ENCODE measurements around the gene LOC101059915.

The LOC101059915 gene

DNA sequence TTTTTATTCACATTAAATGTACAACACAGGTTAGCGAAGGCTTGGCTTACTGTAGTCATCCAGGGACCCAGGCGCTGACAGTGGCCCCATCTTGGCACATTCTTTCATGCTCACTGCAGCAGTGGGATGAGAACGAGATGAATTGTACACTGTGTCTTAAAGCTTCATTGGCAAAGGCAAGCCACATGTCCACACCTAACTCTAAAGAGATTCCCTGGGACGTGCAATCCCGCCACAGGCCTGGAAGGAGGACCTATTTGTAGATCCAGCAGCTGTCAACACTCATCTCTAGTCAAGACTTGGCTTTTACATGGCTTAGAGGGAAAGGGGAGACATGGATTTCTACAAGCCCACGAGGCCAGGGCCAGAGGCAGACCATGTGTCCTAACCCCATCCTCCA, 33.0 kb upstream of the LOC101059915 start:
- TF ChIP-seq CTCF (IDR thresholded peaks at IDR 0.05), result no peak

DNA sequence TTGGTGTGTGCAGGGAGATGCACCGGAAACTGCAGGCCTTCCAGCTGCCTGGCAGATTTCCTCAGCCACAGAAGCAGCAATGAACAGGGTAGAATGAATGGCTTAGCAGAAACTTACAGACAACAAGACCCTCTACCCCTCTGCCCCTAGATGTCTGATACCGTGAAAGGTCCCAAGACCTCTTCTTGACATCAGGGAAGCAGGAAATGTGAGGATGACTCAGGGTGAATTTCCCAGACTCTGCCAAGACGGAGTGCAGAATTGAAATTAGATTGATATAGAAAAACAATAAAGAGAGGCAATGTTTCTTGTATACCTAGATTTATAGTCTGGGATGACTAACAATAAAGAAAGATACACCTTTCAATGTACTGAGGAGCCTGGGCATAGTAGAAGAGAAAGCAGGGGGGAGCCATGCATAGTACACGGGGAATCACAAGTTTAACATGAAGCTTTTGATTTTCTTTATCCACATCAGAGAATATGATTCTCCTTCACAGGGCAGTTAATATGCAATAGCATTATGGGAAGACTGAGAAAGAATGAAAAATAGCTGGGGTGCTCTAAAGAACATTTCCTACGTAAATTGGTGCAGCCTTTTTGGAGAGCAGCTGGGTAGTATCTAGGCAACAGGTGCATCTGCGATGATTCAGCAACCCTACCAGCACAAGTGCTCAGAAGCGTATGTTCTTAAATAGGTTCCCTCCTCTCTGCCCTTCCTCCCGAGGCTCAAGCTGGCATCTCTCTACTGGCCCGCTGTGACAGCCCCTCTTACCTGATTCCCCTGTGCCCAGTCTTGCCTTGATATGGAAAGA, 30.7 kb upstream of the LOC101059915 start:
- Histone ChIP-seq H3K27me3 (no peaks in the 10 kb centered on the region), H3K4me1 (no peaks in the 10 kb centered on the region), H3K36me3 (no peaks in the 10 kb centered on the region), H3K9me3 (no peaks in the 10 kb centered on the region), H3K4me3 (no peak overlapping the region), H3K9ac (ENCODE audit: low read depth in 2 of 2, low read length in 2 of 2) (no peak overlapping the region), H3K27ac (no peak overlapping the region)
- intact Hi-C loops (cut with DNase I), result no loop called here
- no peak for TF ChIP-seq CTCF (IDR thresholded peaks at IDR 0.05)
- no peak for DNase-seq

More for the DNA sequence above, 33.0 kb upstream of the LOC101059915 start:
- H3K4me3 ChIP-seq, result no peak overlapping the region
- H3K27me3 ChIP-seq, result no peaks in the 10 kb centered on the region
- no peak overlapping the region for H3K9ac ChIP-seq (ENCODE audit: low read depth in 2 of 2, low read length in 2 of 2)
- H3K4me1 ChIP-seq, result no peaks in the 10 kb centered on the region
- intact Hi-C loops (cut with DNase I), result no loop called here
- H3K9me3 ChIP-seq, result no peaks in the 10 kb centered on the region
- no peak overlapping the region for H3K27ac ChIP-seq
- no peak for DNase-seq
- H3K36me3 ChIP-seq, result no peaks in the 10 kb centered on the region

- Histone ChIP-seq H3K4me3 (no peak overlapping the region), H3K36me3 (no peaks in the 10 kb centered on the region), H3K27ac (no peak overlapping the region), H3K9me3 (no peaks in the 10 kb centered on the region), H3K9ac (ENCODE audit: low read depth in 2 of 2, low read length in 2 of 2) (no peak overlapping the region), H3K27me3 (no peaks in the 10 kb centered on the region), H3K4me1 (no peaks in the 10 kb centered on the region)
- no peak for TF ChIP-seq CTCF (IDR thresholded peaks at IDR 0.05)
- no peak for DNase-seq
- intact Hi-C loops (cut with DNase I), result no loop called here
These were observed 30.1 kb upstream of the LOC101059915 start for GRCh38 chrX:71637253-71637618.

DNA sequence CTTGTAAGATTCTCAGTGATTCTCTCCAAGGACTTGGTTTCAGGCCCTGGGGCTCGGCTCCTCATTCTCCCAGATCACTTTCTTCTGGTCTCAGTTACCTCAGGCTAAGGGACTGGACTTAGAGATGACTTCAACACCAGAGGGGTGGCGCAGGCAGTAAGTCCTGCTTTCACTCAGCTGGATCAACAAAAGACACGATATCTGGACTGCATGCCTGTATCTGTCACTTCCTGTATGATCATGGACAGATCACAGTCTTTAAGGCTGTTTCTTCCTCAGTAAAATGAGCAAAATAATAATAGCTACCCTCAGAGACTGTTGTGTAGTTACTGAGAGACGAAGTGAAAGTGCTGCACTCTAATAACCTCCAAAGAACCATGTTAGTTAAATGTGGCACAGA, 29.5 kb upstream of the LOC101059915 start:
- Histone ChIP-seq H3K4me1 (no peaks in the 10 kb centered on the region), H3K27me3 (no peaks in the 10 kb centered on the region), H3K4me3 (no peak overlapping the region), H3K27ac (no peak overlapping the region), H3K9me3 (no peaks in the 10 kb centered on the region), H3K9ac (ENCODE audit: low read depth in 2 of 2, low read length in 2 of 2) (no peak overlapping the region), H3K36me3 (no peaks in the 10 kb centered on the region)
- TF ChIP-seq CTCF (IDR thresholded peaks at IDR 0.05), result no peak
- intact Hi-C loops (cut with DNase I), result no loop called here
- no peak for DNase-seq

DNA sequence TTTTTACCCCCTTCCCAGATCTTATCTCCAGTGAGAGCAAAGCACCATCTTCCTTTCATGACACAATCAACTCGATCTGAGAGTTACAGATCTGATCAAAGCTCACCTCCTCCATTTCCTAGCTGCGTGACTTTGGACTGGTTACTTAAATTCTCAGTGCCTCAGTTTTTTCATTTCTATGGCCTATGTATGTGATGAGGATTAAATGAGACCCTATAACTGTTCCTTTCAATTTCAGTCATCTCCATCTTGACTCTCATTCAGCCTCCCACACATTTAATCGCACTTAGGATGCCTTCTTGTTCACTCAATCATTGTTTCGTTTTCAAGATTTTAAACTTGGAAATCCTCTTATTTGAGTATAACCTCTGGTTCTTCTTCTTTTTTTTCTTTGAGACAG, 28.9 kb upstream of the LOC101059915 start:
- H3K36me3 ChIP-seq, result no peaks in the 10 kb centered on the region
- no peaks in the 10 kb centered on the region for H3K9me3 ChIP-seq
- no peak overlapping the region for H3K4me3 ChIP-seq
- H3K27ac ChIP-seq, result no peak overlapping the region
- no peak overlapping the region for H3K9ac ChIP-seq (ENCODE audit: low read depth in 2 of 2, low read length in 2 of 2)
- no peaks in the 10 kb centered on the region for H3K4me1 ChIP-seq
- no peaks in the 10 kb centered on the region for H3K27me3 ChIP-seq
- no peak for DNase-seq
- TF ChIP-seq CTCF (IDR thresholded peaks at IDR 0.05), result no peak
- intact Hi-C loops (cut with DNase I), result no loop called here
